GM06990 (cell line): Measurements from ENCODE around the gene LAMA4.

Experiments
- DNase-seq: peaks from one replicate; pipeline ENCODE4 v3.0.0-alpha.2; 2011; ENCODE audit not compliant: insufficient read length; ENCODE audit errors: extremely low read depth
- H3K27me3 ChIP-seq: replicated peaks from 2 replicates; pipeline ENCODE4 v1.6.0; 2011; ENCODE audit warnings: low read length; ENCODE audit not compliant: control insufficient read depth, insufficient read depth
- H3K36me3 ChIP-seq: 2 replicates; pipeline ENCODE4 v1.5.1; 2011; ENCODE audit warnings: low read length; ENCODE audit not compliant: control insufficient read depth, insufficient read depth
- H3K4me3 ChIP-seq: replicated peaks from 2 replicates; pipeline ENCODE4 v1.5.1; 2011; ENCODE audit warnings: low read depth, mild to moderate bottlenecking, control low read depth, low read length
- TF ChIP-seq, protein P1 (sequence below): IDR thresholded peaks from 2 replicates; pipeline ENCODE4 v1.5.1; 2011; ENCODE audit warnings: low read length, control low read depth, mild to moderate bottlenecking, inconsistent platforms; ENCODE audit not compliant: insufficient read depth, poor library complexity, severe bottlenecking

Gene LAMA4

DNA sequence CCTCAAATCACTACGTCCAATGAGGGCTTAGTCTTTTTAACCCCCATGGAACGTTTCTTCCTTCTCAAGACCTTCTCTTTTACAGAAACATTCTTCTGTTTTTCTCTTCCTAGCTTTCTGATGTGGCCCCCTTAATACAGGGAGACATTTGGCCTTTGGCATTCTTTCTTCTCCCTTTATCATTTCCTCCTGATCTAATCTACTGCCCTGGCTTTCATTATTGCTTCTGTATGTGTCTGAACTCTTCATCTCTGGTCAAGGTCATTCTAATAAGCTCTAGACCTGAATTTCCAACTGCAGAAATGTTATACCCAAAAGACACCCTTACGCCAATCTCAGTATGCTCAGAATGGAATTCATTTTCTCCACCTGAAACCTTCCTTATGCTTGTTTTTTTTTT lies 18.4 kb upstream of the LAMA4 start:
- TF ChIP-seq, protein P1, sequence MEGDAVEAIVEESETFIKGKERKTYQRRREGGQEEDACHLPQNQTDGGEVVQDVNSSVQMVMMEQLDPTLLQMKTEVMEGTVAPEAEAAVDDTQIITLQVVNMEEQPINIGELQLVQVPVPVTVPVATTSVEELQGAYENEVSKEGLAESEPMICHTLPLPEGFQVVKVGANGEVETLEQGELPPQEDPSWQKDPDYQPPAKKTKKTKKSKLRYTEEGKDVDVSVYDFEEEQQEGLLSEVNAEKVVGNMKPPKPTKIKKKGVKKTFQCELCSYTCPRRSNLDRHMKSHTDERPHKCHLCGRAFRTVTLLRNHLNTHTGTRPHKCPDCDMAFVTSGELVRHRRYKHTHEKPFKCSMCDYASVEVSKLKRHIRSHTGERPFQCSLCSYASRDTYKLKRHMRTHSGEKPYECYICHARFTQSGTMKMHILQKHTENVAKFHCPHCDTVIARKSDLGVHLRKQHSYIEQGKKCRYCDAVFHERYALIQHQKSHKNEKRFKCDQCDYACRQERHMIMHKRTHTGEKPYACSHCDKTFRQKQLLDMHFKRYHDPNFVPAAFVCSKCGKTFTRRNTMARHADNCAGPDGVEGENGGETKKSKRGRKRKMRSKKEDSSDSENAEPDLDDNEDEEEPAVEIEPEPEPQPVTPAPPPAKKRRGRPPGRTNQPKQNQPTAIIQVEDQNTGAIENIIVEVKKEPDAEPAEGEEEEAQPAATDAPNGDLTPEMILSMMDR = no peak
- DNase-seq = no peak
- no peak overlapping the region for H3K4me3 ChIP-seq
- no peaks in the 10 kb centered on the region for H3K36me3 ChIP-seq
- H3K27me3 ChIP-seq = no peaks in the 10 kb centered on the region

DNA sequence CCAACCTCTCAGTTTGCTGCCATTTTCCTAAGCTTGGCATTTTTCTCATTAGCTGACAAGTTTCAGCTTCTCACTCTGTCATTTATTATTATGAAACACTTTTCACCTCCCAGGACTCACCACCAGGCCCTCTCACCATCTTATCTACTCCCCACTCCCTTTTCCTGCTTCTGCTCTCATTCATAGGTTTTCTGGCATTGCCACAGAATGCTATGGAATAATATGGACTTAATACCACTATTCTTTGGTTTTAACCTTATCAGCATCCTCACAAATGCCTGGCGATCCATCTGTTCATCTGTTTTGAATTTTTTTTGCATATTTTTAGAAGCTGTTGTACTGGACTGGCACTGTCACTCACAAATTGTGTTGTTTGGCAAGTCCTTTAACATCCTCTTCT lies 16.4 kb upstream of the LAMA4 start:
- Histone ChIP-seq H3K4me3 (no peak overlapping the region), H3K27me3 (no peaks in the 10 kb centered on the region; the same call in 1 of the 2 replicates), H3K36me3 (no peaks in the 10 kb centered on the region)
- DNase-seq = no peak
- TF ChIP-seq, protein P1 = no peak

DNA sequence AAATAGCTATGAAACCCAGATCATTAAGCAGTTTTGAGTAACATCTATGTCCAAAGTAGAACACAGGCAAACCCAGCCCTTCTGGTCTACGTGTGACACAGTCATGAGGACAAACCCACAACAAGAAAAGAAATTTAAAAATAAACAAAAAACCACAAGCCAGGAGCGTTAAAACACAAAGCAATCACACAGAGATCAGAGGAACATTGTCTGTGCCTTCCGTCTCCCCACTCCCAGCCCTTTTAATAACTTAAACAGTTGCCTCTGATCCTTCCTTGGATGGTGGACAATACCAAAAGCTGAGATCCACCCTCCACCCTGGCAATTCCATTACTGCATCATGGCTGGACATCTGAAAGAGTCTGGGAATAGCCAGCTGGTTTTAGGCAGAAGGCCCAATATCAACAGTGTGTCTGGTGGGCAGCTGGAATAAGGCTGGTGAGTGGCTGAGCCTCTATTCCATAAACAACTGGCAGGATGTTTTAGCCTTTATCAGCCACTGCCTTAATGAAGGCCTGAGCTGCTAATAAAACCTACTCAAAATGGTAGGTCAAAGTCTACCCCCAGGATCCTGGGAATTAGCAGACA lies 15.7 kb upstream of the LAMA4 start:
- Histone ChIP-seq H3K4me3 (no peak overlapping the region), H3K27me3 (no peaks in the 10 kb centered on the region; the same call in 1 of the 2 replicates), H3K36me3 (no peaks in the 10 kb centered on the region)
- TF ChIP-seq, protein P1 = no peak
- DNase-seq = no peak

DNA sequence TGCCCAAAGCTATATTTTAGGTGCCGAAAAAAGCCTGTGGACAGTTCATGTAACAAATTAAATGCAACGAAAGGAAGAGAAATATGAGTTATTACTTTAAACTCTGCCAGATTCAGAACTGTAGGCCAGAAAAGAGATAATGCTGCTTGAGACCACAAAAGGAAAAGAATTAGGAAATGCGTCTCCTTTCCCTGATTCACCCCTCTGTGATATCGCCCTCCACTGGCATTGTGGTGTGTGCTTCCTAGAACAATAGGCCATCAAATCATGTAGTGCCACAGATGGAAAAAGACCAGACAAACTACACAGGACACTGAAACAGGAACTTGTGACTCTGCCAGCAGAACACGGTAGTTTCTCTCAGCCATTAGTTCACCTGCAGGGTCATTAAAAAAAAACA lies 14.7 kb upstream of the LAMA4 start:
- TF ChIP-seq, protein P1 = no peak
- DNase-seq = no peak
- Histone ChIP-seq H3K4me3 (no peak overlapping the region), H3K36me3 (no peaks in the 10 kb centered on the region), H3K27me3 (no peaks in the 10 kb centered on the region; the same call in 1 of the 2 replicates)

DNA sequence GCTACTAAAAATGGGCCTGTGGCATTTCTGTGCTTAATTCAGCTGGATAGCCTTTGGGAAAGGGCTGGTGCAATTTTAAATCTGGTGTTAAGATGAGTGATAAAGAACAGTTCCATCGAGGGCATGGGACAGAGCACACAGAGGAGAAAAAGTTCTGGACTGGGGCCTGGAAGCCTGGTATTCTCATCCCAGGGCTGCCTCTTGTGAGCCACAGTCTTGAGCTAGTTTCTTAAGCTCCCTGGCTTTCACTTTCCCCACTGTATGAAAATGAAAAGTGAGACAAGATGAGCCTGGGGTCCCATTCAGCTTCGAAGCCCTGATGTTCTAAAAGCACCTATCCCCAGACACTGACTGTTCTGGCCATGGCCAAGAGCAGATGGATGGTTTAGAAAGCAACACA lies 14.3 kb upstream of the LAMA4 start:
- no peak for DNase-seq
- TF ChIP-seq, protein P1 = no peak
- Histone ChIP-seq H3K36me3 (no peaks in the 10 kb centered on the region), H3K27me3 (no peaks in the 10 kb centered on the region; the same call in 1 of the 2 replicates), H3K4me3 (no peak overlapping the region)

DNA sequence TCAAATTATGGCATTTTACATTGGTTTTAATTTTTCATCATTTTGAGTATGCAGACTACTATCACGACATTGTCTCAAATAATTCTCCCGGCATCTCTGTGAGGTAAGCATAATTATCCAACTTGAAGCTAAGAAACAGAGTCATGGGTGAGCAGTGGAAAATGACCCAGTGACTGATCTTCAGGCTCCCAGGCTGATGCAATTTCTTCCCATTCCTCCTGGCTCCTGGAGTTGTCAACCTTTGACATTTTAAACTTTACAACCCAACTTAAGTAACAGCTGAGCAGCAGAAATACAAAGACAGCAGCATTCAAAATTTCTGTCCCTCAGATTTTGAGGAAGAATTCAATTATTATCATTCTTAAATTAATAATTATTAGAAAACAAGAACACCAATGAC lies 13.7 kb upstream of the LAMA4 start:
- no peak overlapping the region for H3K4me3 ChIP-seq
- DNase-seq = no peak
- H3K27me3 ChIP-seq = no peaks in the 10 kb centered on the region; the same call in 1 of the 2 replicates
- TF ChIP-seq, protein P1 = no peak
- H3K36me3 ChIP-seq = no peaks in the 10 kb centered on the region
